Natural killer cell (primary cell): Measurements from ENCODE around the gene TMEM132D. TPM values are rescaled to one million over a fixed set of nuclear protein-coding genes. Genes with fewer than 3 reads are reported as not detected.

Experiments
- ATAC-seq, 3 donors: fragments of 150-1000 bp in 2 of 3; fragments of 200-7000 bp in 1 of 3; cut with Tn5 transposase; 1 replicate in 1 of 3; 2 replicates in 2 of 3; pipeline ENCODE4 v1.10.0; 2021; ENCODE audit warnings: mild to moderate bottlenecking in 2 of 3, moderate library complexity in 2 of 3
- DNase-seq, 2 donors: peaks; one replicate each; pipeline versions ENCODE4 v3.0.0 to v3.0.0-alpha.2; 2013 to 2021; ENCODE audit warnings: mixed read lengths in 1 of 2
- H3K27ac ChIP-seq: one replicate; pipeline ENCODE4 v1.5.1; 2013; ENCODE audit warnings: mild to moderate bottlenecking, low read length
- H3K27me3 ChIP-seq: one replicate; pipeline ENCODE4 v1.6.1; 2013; ENCODE audit warnings: low read length; ENCODE audit not compliant: control insufficient read depth, insufficient read depth
- H3K36me3 ChIP-seq: one replicate; pipeline ENCODE4 v1.6.1; 2013; ENCODE audit warnings: low read length; ENCODE audit not compliant: control insufficient read depth, insufficient read depth
- H3K4me1 ChIP-seq: one replicate; pipeline ENCODE4 v1.6.1; 2013; ENCODE audit warnings: low read length; ENCODE audit not compliant: control insufficient read depth, insufficient read depth
- H3K4me3 ChIP-seq: one replicate; pipeline ENCODE4 v1.5.1; 2013; ENCODE audit warnings: low read length
- H3K9me3 ChIP-seq: one replicate; pipeline ENCODE4 v1.6.1; 2013; ENCODE audit warnings: low read length; ENCODE audit not compliant: control insufficient read depth, insufficient read depth
- H3K27ac Mint-ChIP-seq, 2 donors: one replicate each; pipeline ENCODE4 v1.8.0; 2022; ENCODE audit warnings: mild to moderate bottlenecking in 2 of 2, mixed read lengths in 2 of 2, moderate library complexity in 1 of 2
- H3K27me3 Mint-ChIP-seq, 2 donors: one replicate each; pipeline ENCODE4 v1.8.0; 2022; ENCODE audit warnings: low read depth in 2 of 2, mixed read lengths in 2 of 2
- H3K36me3 Mint-ChIP-seq: one replicate; pipeline ENCODE4 v1.8.0; 2022; ENCODE audit warnings: mixed read lengths
- H3K4me1 Mint-ChIP-seq, 2 donors: one replicate each; pipeline ENCODE4 v1.8.0; 2022; ENCODE audit warnings: mixed read lengths in 2 of 2
- H3K4me3 Mint-ChIP-seq: one replicate; pipeline ENCODE4 v1.8.0; 2022; ENCODE audit warnings: mild to moderate bottlenecking, moderate library complexity, mixed read lengths
- H3K9me3 Mint-ChIP-seq, 2 donors: one replicate each; pipeline ENCODE4 v1.8.0; 2022; ENCODE audit warnings: mixed read lengths in 2 of 2
- CTCF ChIP-seq: fragments of 200-600 bp; IDR thresholded peaks from one replicate; pipeline ENCODE4 v1.8.0; 2022; ENCODE audit warnings: antibody characterized with exemption
- WGBS: methylation state at CpG from one replicate; pipeline ENCODE4 v1.1.7; 2013; ENCODE audit warnings: missing lambda C conversion rate; ENCODE audit not compliant: insufficient coverage; 5-methylcytosine and 5-hydroxymethylcytosine counted together
- intact Hi-C: fragments of 100-400 bp; cut with micrococcal nuclease; formaldehyde crosslinking; loops from one replicate; pipeline ENCODE4 v1.14.2; 2022
- total RNA-seq, 4 donors: library from RNA; stranded (reverse); fragments of 120-200 nt in 1 of 4; gene quantifications; one replicate each; pipeline versions ENCODE4 v1.2.3 to v1.2.4, GENCODE V29; 2013 to 2022

The TMEM132D gene
- total RNA-seq, 3 donors from 2014 or later (not counting 1 experiment from before 2014, with no cell fraction given): not detected

- intact Hi-C loops: no loop called here
- no peak for ATAC-seq
- Mint-ChIP-seq H3K27me3 (peaks cover 0 to 3% of the 10 kb centered on the region in 2 donors), H3K9me3 (no peaks in the 10 kb centered on the region), H3K4me1 (no peaks in the 10 kb centered on the region), H3K36me3 (no peaks in the 10 kb centered on the region), H3K27ac (no peak overlapping the region), H3K4me3 (no peak overlapping the region)
- no peak overlapping the region for H3K27ac ChIP-seq
- no peaks in the 10 kb centered on the region for H3K9me3 ChIP-seq
- no peaks in the 10 kb centered on the region for H3K36me3 ChIP-seq
- DNase-seq: no peak
- H3K4me1 ChIP-seq: no peaks in the 10 kb centered on the region
- 61% methylated on average over 4 of the region's 4 CpGs for WGBS
- TF ChIP-seq CTCF: no peak
- no peak overlapping the region for H3K4me3 ChIP-seq
- H3K27me3 ChIP-seq: no peaks in the 10 kb centered on the region
These were observed 832.5 kb downstream of the TMEM132D start for GRCh38 chr12:129071362-129071761.

GRCh38 chr12:129069886-129070285 lies 833.9 kb downstream of the TMEM132D start:
- Mint-ChIP-seq H3K27me3 (peaks cover 0 to 9% of the 10 kb centered on the region in 2 donors), H3K4me1 (no peaks in the 10 kb centered on the region), H3K4me3 (no peak overlapping the region), H3K9me3 (peaks cover 0 to 2% of the 10 kb centered on the region in 2 donors), H3K36me3 (no peaks in the 10 kb centered on the region), H3K27ac (no peak overlapping the region)
- Histone ChIP-seq H3K4me3 (no peak overlapping the region), H3K9me3 (no peaks in the 10 kb centered on the region), H3K36me3 (no peaks in the 10 kb centered on the region), H3K27ac (no peak overlapping the region), H3K4me1 (no peaks in the 10 kb centered on the region), H3K27me3 (no peaks in the 10 kb centered on the region)
- WGBS: 39% methylated on average over 15 of the region's 15 CpGs
- ATAC-seq (no peak), DNase-seq (no peak)
- no peak for TF ChIP-seq CTCF
- intact Hi-C loops: no loop called here

GRCh38 chr12:129068684-129069083 lies 835.1 kb downstream of the TMEM132D start:
- Mint-ChIP-seq H3K36me3 (no peaks in the 10 kb centered on the region), H3K9me3 (peaks cover 0 to 2% of the 10 kb centered on the region in 2 donors), H3K27me3 (peaks cover 0 to 9% of the 10 kb centered on the region in 2 donors), H3K4me1 (no peaks in the 10 kb centered on the region), H3K27ac (no peak overlapping the region), H3K4me3 (no peak overlapping the region)
- Histone ChIP-seq H3K4me1 (no peaks in the 10 kb centered on the region), H3K9me3 (no peaks in the 10 kb centered on the region), H3K36me3 (no peaks in the 10 kb centered on the region), H3K27ac (no peak overlapping the region), H3K27me3 (no peaks in the 10 kb centered on the region), H3K4me3 (no peak overlapping the region)
- ATAC-seq (no peak), DNase-seq (no peak)
- no peak for TF ChIP-seq CTCF
- WGBS: 87% methylated on average over 10 of the region's 10 CpGs
- intact Hi-C loops: no loop called here

GRCh38 chr12:129067491-129067890 lies 836.3 kb downstream of the TMEM132D start:
- Histone ChIP-seq H3K27ac (no peak overlapping the region), H3K36me3 (no peaks in the 10 kb centered on the region), H3K4me3 (no peak overlapping the region), H3K9me3 (no peaks in the 10 kb centered on the region), H3K4me1 (no peaks in the 10 kb centered on the region), H3K27me3 (no peaks in the 10 kb centered on the region)
- intact Hi-C loops: no loop called here
- no peak overlapping the region for H3K27ac Mint-ChIP-seq
- H3K4me3 Mint-ChIP-seq: no peak overlapping the region
- no peak for TF ChIP-seq CTCF
- DNase-seq: no peak
- H3K27me3 Mint-ChIP-seq: peaks cover 0 to 9% of the 10 kb centered on the region in 2 donors
- no peaks in the 10 kb centered on the region for H3K4me1 Mint-ChIP-seq
- WGBS: 52% methylated on average over 9 of the region's 9 CpGs
- peaks cover 0 to 2% of the 10 kb centered on the region in 2 donors for H3K9me3 Mint-ChIP-seq
- ATAC-seq: no peak
- H3K36me3 Mint-ChIP-seq: no peaks in the 10 kb centered on the region
